CD4-positive, alpha-beta memory T cell (primary cell): ENCODE measurements around the gene ZNF433. TPM values are rescaled to one million over a fixed set of nuclear protein-coding genes. Genes with fewer than 3 reads are reported as not detected.

Source experiments
- CTCF ChIA-PET: fragments of 350-600 bp; sonication (Branson Sonifier 250); formaldehyde crosslinking; loops from one replicate; lab custom pipeline; 2021; ENCODE audit warnings: inconsistent platforms; ENCODE audit not compliant: partially characterized antibody; lab: Charles Lee
- POLR2A ChIA-PET: fragments of 350-600 bp; sonication (Branson Sonifier 250); formaldehyde crosslinking; loops from one replicate; lab custom pipeline; 2021; ENCODE audit not compliant: partially characterized antibody; lab: Charles Lee
- DNase-seq, 5 donors: peaks; one replicate each; pipeline versions ENCODE4 v3.0.0 to v3.0.0-alpha.2; 2020 to 2022; ENCODE audit warnings: mixed read lengths in 1 of 5
- H3K27ac ChIP-seq: one replicate; pipeline ENCODE4 v1.7.0; 2013; ENCODE audit warnings: low read depth, low read length
- H3K27me3 ChIP-seq: 2 replicates; pipeline ENCODE4 v1.7.0; 2013; ENCODE audit warnings: mild to moderate bottlenecking, low read length, moderate library complexity; ENCODE audit not compliant: insufficient read depth
- H3K36me3 ChIP-seq: 2 replicates; pipeline ENCODE4 v1.7.0; 2013; ENCODE audit warnings: mild to moderate bottlenecking, low read length, moderate library complexity; ENCODE audit not compliant: insufficient read depth
- H3K4me1 ChIP-seq: 2 replicates; pipeline ENCODE4 v1.7.0; 2013; ENCODE audit warnings: mild to moderate bottlenecking, low read length, moderate library complexity; ENCODE audit not compliant: insufficient read depth
- H3K4me3 ChIP-seq, 2 donors: one replicate each; pipeline ENCODE4 v1.7.0; 2013; ENCODE audit warnings: low read length in 2 of 2, mild to moderate bottlenecking in 1 of 2
- H3K9me3 ChIP-seq, 2 donors: one replicate each; pipeline ENCODE4 v1.7.0; 2013; ENCODE audit warnings: low read length in 2 of 2, control low read depth in 1 of 2; ENCODE audit not compliant: control insufficient read depth in 1 of 2
- H3K27ac Mint-ChIP-seq, 7 donors: one replicate each; pipeline ENCODE4 v1.8.0; 2020 to 2021; ENCODE audit warnings: mixed read lengths in 7 of 7, mild to moderate bottlenecking in 6 of 7, inconsistent platforms in 3 of 7, moderate library complexity in 3 of 7
- H3K27me3 Mint-ChIP-seq, 2 donors: one replicate each; pipeline ENCODE4 v1.8.0; 2020 to 2021; ENCODE audit warnings: mixed read lengths in 2 of 2
- H3K36me3 Mint-ChIP-seq, 2 donors: one replicate each; pipeline ENCODE4 v1.8.0; 2020 to 2021; ENCODE audit warnings: mixed read lengths in 2 of 2, inconsistent platforms in 1 of 2, mild to moderate bottlenecking in 1 of 2
- H3K4me1 Mint-ChIP-seq, 4 donors: one replicate each; pipeline ENCODE4 v1.8.0; 2020 to 2021; ENCODE audit warnings: mixed read lengths in 4 of 4, mild to moderate bottlenecking in 1 of 4
- H3K4me3 Mint-ChIP-seq, 8 donors: one replicate each; pipeline ENCODE4 v1.8.0; 2020 to 2021; ENCODE audit warnings: mixed read lengths in 8 of 8, mild to moderate bottlenecking in 7 of 8, moderate library complexity in 6 of 8, inconsistent platforms in 3 of 8
- H3K9me3 Mint-ChIP-seq, 8 donors: one replicate each; pipeline ENCODE4 v1.8.0; 2020 to 2021; ENCODE audit warnings: mixed read lengths in 8 of 8, mild to moderate bottlenecking in 5 of 8, inconsistent platforms in 3 of 8, moderate library complexity in 1 of 8
- intact Hi-C: fragments of 100-400 bp; cut with micrococcal nuclease; formaldehyde crosslinking; loops from one replicate; pipeline ENCODE4 v1.15.1; 2023
- polyA plus RNA-seq, 2 donors: library from polyadenylated mRNA; unstranded; fragments of 300-500 nt; fragmentation: Illumina TruSeq; gene quantifications; one replicate each; pipeline ENCODE4 v1.2.3, GENCODE V29; 2021
- total RNA-seq, 2 experiments: library from RNA; stranded (reverse); gene quantifications; one replicate each; pipeline ENCODE4 v1.2.3, GENCODE V29; 2021

ZNF433 gene
- total and polyA plus RNA-seq, 4 experiments from 2014 or later: 0.38 to 2.2 (median 0.71) TPM

GRCh38 chr19:11979527-11979926 lies 56.0 kb downstream of the ZNF433 start:
- ChIA-PET POLR2A (no interaction called here), CTCF (interaction anchor here (2.1 kb wide), 1 partner anchor 56 kb away, joined by 7 read pairs; no protein-coding TSS in a partner anchor)
- DNase-seq: no peak
- no peaks in the 10 kb centered on the region for H3K27me3 ChIP-seq
- Mint-ChIP-seq H3K9me3 (peaks cover 0 to 78% (median 64%) of the 10 kb centered on the region in 8 donors), H3K27ac (no peak overlapping the region), H3K36me3 (peaks cover 42 to 52% of the 10 kb centered on the region in 2 donors), H3K27me3 (no peaks in the 10 kb centered on the region), H3K4me3 (no peak overlapping the region), H3K4me1 (peaks cover 0 to 1% (median 0%) of the 10 kb centered on the region in 4 donors)
- H3K27ac ChIP-seq: no peak overlapping the region
- no peaks in the 10 kb centered on the region for H3K4me1 ChIP-seq
- peaks cover 15 to 44% of the 10 kb centered on the region in 2 donors for H3K9me3 ChIP-seq
- intact Hi-C loops: no loop called here
- no peaks in the 10 kb centered on the region for H3K36me3 ChIP-seq
- H3K4me3 ChIP-seq: no peak overlapping the region

GRCh38 chr19:11978492-11979100 lies 56.9 kb downstream of the ZNF433 start:
- peaks cover 0 to 1% (median 0%) of the 10 kb centered on the region in 4 donors for H3K4me1 Mint-ChIP-seq
- peaks cover 15 to 44% of the 10 kb centered on the region in 2 donors for H3K9me3 ChIP-seq
- H3K27me3 Mint-ChIP-seq: no peaks in the 10 kb centered on the region
- no peak overlapping the region for H3K27ac ChIP-seq
- H3K36me3 ChIP-seq: no peaks in the 10 kb centered on the region
- no peak overlapping the region for H3K4me3 Mint-ChIP-seq
- CTCF ChIA-PET: no interaction called here
- intact Hi-C loops: no loop called here
- H3K27me3 ChIP-seq: no peaks in the 10 kb centered on the region
- no peaks in the 10 kb centered on the region for H3K4me1 ChIP-seq
- no peak overlapping the region for H3K4me3 ChIP-seq
- peaks cover 0 to 83% (median 64%) of the 10 kb centered on the region in 8 donors for H3K9me3 Mint-ChIP-seq
- H3K36me3 Mint-ChIP-seq: peaks cover 42 to 58% of the 10 kb centered on the region in 2 donors
- no peak for DNase-seq
- POLR2A ChIA-PET: interaction anchor here (1.1 to 1.3 kb wide), 2 partner anchors 9 to 14 kb away, joined by 3 read pairs; partner anchors contain the start of gene ZNF763
- no peak overlapping the region for H3K27ac Mint-ChIP-seq

- Mint-ChIP-seq H3K36me3 (peaks cover 42 to 47% of the 10 kb centered on the region in 2 donors), H3K27me3 (no peaks in the 10 kb centered on the region), H3K4me3 (no peak overlapping the region), H3K27ac (no peak overlapping the region), H3K4me1 (peaks cover 0 to 1% (median under 1%) of the 10 kb centered on the region in 4 donors), H3K9me3 (peaks cover 0 to 40% (median 24%) of the 10 kb centered on the region in 8 donors)
- DNase-seq: no peak
- Histone ChIP-seq H3K4me1 (no peaks in the 10 kb centered on the region), H3K27ac (no peak overlapping the region), H3K36me3 (no peaks in the 10 kb centered on the region), H3K9me3 (peaks cover 0 to 8% of the 10 kb centered on the region in 2 donors), H3K27me3 (no peaks in the 10 kb centered on the region), H3K4me3 (no peak overlapping the region)
- ChIA-PET CTCF (interaction anchor here (0.7 to 1.0 kb wide), 2 partner anchors 12 to 136 kb away, joined by 3 read pairs; no protein-coding TSS in a partner anchor), POLR2A (no interaction called here)
- intact Hi-C loops: no loop called here
These were observed 62.3 kb downstream of the ZNF433 start for GRCh38 chr19:11973019-11973810.

GRCh38 chr19:11971041-11971440 lies 64.4 kb downstream of the ZNF433 start:
- DNase-seq: no peak

GRCh38 chr19:11970174-11970573 lies 65.3 kb downstream of the ZNF433 start:
- ChIA-PET CTCF (interaction anchor here (1.3 kb wide), 1 partner anchor 171 kb away, joined by 3 read pairs; no protein-coding TSS in a partner anchor), POLR2A (no interaction called here)
- H3K27ac Mint-ChIP-seq: peak overlapping the region in 2 of 7 donors; percentile 30 to 42

More at GRCh38 chr19:11971041-11971440, 64.4 kb downstream of the ZNF433 start:
- POLR2A ChIA-PET: no interaction called here
- Mint-ChIP-seq H3K4me3 (no peak overlapping the region), H3K4me1 (peaks cover 3 to 9% (median 8%) of the 10 kb centered on the region in 4 donors), H3K36me3 (peaks cover 25 to 29% of the 10 kb centered on the region in 2 donors), H3K27ac (no peak overlapping the region), H3K27me3 (no peaks in the 10 kb centered on the region), H3K9me3 (peaks cover 0 to 20% (median 8%) of the 10 kb centered on the region in 8 donors)
- no peaks in the 10 kb centered on the region for H3K9me3 ChIP-seq
- CTCF ChIA-PET: interaction anchor here (1.3 kb wide), 1 partner anchor 170 kb away, joined by 3 read pairs; no protein-coding TSS in a partner anchor
- intact Hi-C loops: no loop called here
- H3K27me3 ChIP-seq: no peaks in the 10 kb centered on the region
- peaks cover 6% of the 10 kb centered on the region for H3K4me1 ChIP-seq
- H3K27ac ChIP-seq: no peak overlapping the region
- no peak overlapping the region for H3K4me3 ChIP-seq
- H3K36me3 ChIP-seq: no peaks in the 10 kb centered on the region

GRCh38 chr19:11964858-11965645 lies 70.4 kb downstream of the ZNF433 start, which contains the start of gene ZNF763:
Gene ZNF763 (plus strand): TSS chr19:11965040. CDS start chr19:11965209, 169 bp downstream.
- CTCF ChIA-PET: interaction anchor here (0.9 to 5.5 kb wide), 12 partner anchors 10 to 167 kb away, joined by 3 to 104 read pairs (median 8); partner anchors contain the start of genes ZNF439, ZNF491 and ZNF700
- POLR2A ChIA-PET: interaction anchor here (0.6 to 4.1 kb wide), 13 partner anchors 10 to 368 kb away, joined by 3 to 84 read pairs (median 4); partner anchors contain the start of genes ZNF20, ZNF433, ZNF440 and ZNF491
- H3K36me3 Mint-ChIP-seq: peaks cover 1 to 15% of the 10 kb centered on the region in 2 donors
- Histone ChIP-seq H3K4me3 (peak within 1 kb of the TSS; percentile 79 to 86), H3K27me3 (no peaks in the 10 kb centered on the region), H3K9me3 (no peaks in the 10 kb centered on the region), H3K36me3 (no peaks in the 10 kb centered on the region), H3K27ac (peak within 1 kb of the TSS; percentile 91), H3K4me1 (peaks cover 21% of the 10 kb centered on the region)
- no peaks in the 10 kb centered on the region for H3K27me3 Mint-ChIP-seq
- DNase-seq: peak; percentile 83 to 93 (median 85)
- intact Hi-C loops: loop anchor here (1.0 kb wide), 5 partner anchors 23 to 176 kb away; no protein-coding TSS in a partner anchor
- peak within 1 kb of the TSS; percentile 93 to 98 (median 96) for H3K4me3 Mint-ChIP-seq
- peaks cover 0 to 2% (median 0%) of the 10 kb centered on the region in 8 donors for H3K9me3 Mint-ChIP-seq
- H3K4me1 Mint-ChIP-seq: peaks cover 16 to 32% (median 26%) of the 10 kb centered on the region in 4 donors
- H3K27ac Mint-ChIP-seq: peak within 1 kb of the TSS; percentile 92 to 97 (median 96)

More at GRCh38 chr19:11970174-11970573, 65.3 kb downstream of the ZNF433 start:
- Mint-ChIP-seq H3K9me3 (peaks cover 0 to 13% (median 4%) of the 10 kb centered on the region in 8 donors), H3K36me3 (peaks cover 20 to 22% of the 10 kb centered on the region in 2 donors), H3K4me1 (peaks cover 8 to 16% (median 14%) of the 10 kb centered on the region in 4 donors), H3K27me3 (no peaks in the 10 kb centered on the region), H3K4me3 (no peak overlapping the region)
- H3K4me3 ChIP-seq: no peak overlapping the region
- intact Hi-C loops: no loop called here
- peaks cover 12% of the 10 kb centered on the region for H3K4me1 ChIP-seq
- H3K27me3 ChIP-seq: no peaks in the 10 kb centered on the region
- no peak overlapping the region for H3K27ac ChIP-seq
- no peaks in the 10 kb centered on the region for H3K36me3 ChIP-seq
- H3K9me3 ChIP-seq: no peaks in the 10 kb centered on the region
- no peak for DNase-seq
